Activated CD8-positive, alpha-beta memory T cell treated with anti-CD3 and anti-CD28 coated beads, Interleukin-2, amount 50 U/mL, for 1 hour (primary cell): ENCODE results near the gene ZBTB39.
"Not testable (repeated sequence)": the region's sequence is repeated elsewhere in the genome, so short reads cannot be mapped to it uniquely, and the experiment has no call there.

Experiments
- DNase-seq: peaks from one replicate; pipeline ENCODE4 v3.0.0-alpha.2; 2020; ENCODE audit errors: extremely low read depth

The ZBTB39 gene

GRCh38 chr12:57005980-57006808 lies at the start of gene ZBTB39:
ZBTB39 (minus strand) TSS chr12:57006546; CDS start chr12:57004917, 1,629 bp downstream.
- no peak for DNase-seq

DNA sequence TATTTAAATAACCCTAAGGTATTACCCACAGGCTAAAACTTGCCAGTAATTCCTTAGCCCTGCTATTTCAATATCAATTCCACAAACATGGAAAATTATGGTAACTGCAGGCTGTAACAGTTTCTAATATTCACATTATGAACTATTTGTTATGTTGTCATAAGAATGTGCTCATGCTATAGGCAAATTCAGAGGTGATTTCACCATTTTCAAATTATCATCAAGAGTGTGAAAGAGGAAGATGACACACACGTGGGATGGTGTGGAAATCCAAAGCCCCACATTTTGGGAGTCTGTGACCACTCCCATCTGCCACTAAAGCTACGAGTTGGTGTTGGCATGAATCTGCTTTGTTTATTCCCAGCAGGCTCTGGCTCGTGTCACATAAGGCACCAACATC lies 49.5 kb upstream of the ZBTB39 start:
- no peak for DNase-seq

DNA sequence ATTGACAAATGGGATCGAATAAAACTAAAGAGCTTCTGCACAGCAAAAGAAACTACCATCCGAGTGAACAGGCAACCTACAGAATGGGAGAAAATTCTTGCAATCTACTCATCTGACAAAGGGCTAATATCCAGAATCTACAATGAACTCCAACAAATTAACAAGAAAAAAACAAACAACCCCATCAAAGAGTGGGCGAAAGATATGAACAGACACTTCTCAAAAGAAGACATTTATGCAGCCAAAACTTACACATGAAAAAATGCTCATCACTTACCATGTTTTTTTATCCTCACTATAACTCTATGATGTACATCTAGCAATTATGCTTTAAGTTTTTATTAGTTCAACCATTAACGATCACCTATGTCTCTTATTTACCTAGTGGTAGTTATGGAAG lies 47.6 kb upstream of the ZBTB39 start:
- not testable (repeated sequence) for DNase-seq

GRCh38 chr12:57053146-57053545 lies 46.8 kb upstream of the ZBTB39 start:
- DNase-seq: not testable (repeated sequence)

GRCh38 chr12:57051011-57051410 lies 44.7 kb upstream of the ZBTB39 start:
- no peak for DNase-seq

GRCh38 chr12:57049890-57050289 lies 43.5 kb upstream of the ZBTB39 start, which contains the start of gene MYO1A:
MYO1A (minus strand) TSS chr12:57050129; CDS start chr12:57048323, 1,806 bp downstream.
- no peak for DNase-seq

DNA sequence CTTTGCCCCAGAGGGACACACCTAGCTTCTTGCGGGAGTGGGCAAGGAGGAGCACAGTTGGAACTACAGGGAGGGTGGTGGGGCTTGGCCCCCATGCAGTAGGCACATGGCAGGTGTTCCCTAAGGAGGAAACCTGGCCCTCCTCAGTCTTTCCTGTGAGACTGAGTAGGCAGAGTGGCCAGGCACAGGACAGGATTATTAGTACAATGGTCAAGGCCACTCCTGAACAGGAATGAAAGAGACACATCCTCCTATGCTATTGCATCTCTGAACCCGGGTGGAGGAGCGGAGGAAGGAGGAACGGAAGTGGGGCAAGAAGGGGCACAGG lies 42.7 kb upstream of the ZBTB39 start:
- no peak for DNase-seq

DNA sequence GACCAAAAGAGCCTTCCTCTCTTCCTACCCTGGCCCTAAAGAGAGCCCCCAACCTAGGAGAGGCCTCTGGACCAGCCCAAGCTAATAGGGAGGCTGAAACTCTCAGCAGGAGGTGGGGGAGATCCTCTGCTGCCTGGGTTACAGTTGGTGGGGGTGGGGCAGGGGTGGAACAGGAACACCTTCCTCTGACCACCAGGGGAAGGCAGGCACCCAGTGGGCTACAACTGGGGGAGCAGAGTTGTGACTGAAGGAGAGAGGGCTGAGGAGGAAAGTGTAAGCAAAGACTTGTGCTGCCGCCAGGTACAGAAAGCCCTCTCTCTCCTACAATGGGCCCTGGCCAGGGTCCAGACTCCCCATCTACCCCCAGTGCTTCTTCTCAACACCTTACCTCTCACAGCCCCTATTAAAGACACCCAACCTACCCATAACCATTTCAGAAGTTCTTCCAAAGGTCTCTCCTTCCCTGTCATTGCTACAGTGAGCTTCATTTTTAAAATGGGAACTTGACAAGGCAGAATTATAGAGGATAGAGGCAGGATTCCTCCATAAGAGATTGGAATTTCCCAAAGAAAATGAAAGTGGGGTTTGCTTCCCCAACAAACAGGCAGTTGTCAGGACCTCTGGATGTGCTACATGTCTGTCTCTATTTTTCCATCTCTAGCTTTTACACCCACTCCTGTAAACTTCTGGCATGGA lies 42.2 kb upstream of the ZBTB39 start:
- no peak for DNase-seq

DNA sequence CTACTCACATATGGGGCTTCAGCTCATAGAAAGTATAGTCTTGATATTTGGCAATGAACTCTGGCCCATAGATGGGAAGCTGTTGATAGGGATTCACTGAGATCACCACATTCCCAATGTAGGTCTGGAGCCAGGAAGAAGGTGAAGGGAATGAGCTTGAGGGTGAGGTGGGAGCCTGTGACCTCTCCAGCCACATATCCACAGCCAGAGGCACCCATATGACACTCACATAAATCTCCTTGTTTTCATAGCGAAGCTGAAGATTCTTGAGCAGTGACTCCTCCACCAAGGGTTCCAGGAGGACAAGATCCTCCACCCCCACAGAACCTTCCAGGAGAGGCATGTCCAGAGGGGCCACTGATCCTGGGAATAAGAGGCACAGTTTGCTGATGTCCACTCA lies 41.6 kb upstream of the ZBTB39 start:
- no peak for DNase-seq

- DNase-seq: no peak
These were observed 40.9 kb upstream of the ZBTB39 start for GRCh38 chr12:57046947-57047890.

DNA sequence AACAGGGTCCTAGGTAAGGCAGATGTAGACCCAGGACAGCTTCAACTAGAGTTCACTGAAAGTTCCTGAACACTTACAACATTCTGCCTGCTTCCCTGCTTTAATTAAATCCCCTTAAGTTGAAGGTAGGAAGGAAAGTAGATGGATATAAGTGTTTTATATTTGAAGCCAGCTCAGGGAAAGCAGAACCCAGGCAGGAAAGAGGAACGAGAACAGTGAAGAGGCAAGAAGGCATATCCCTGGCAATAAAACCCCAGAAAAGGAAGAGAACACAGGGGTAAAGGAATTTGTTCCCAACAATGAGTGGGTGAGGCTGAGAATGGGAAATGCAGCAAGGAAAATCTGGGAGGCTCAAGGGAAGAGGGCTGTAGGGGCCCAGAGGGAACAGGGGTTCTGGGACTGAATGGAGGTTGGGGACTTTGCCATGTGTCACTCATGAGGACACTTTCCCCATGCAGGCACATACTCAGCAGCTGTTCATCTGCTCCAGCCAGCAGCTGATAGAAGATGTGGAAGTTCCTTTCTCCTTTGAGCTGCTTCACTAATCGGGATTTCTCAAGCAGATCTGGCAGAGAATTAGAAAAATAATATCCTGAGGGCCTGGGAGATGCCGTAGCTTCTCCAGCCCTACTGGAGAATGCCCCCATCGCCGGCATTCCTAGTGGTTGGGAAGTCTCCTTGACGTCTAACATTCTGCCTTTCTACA lies 39.9 kb upstream of the ZBTB39 start:
- no peak for DNase-seq

GRCh38 chr12:57044889-57045288 lies 38.5 kb upstream of the ZBTB39 start:
- no peak for DNase-seq

GRCh38 chr12:57044468-57044867 lies 38.1 kb upstream of the ZBTB39 start:
- no peak for DNase-seq

GRCh38 chr12:57042695-57043094 lies 36.3 kb upstream of the ZBTB39 start:
- no peak for DNase-seq

DNA sequence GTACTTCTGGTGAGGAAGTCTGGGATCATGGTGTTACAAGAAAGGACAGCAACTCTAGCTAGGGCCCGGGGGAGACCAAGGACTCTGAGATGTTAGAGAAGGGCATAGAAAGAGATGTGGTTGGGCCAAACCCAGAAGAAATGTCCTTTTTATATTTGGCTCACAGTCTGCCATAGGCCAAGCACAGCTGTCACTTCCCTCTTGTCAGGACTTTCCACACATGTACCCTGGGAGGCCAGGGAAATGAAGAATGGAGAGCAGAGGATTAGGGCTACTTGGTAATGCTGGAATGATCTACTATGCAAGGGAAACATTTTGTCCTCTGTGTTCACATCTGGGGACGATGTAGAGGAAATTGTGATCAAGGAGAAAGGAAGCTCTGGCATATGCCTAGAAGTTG lies 34.4 kb upstream of the ZBTB39 start:
- no peak for DNase-seq

DNA sequence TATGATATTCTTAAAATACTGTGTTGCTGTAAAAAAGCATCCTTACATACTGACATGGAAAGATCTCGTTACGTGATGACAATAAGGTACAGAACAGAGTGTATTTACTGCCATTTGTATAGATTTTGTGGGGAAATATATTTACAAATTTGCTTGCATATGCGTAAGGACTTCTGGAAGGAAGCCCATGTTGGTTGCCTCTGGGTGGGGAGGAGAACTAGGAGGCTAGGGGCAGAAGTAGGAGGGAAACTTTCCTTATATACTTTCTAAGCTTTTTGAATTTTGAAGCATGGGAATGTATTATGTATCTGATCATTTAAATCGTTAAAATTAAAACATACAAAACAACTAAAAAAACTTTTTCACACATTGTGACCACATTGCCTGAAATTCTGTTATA lies 33.9 kb upstream of the ZBTB39 start:
- DNase-seq: no peak

DNA sequence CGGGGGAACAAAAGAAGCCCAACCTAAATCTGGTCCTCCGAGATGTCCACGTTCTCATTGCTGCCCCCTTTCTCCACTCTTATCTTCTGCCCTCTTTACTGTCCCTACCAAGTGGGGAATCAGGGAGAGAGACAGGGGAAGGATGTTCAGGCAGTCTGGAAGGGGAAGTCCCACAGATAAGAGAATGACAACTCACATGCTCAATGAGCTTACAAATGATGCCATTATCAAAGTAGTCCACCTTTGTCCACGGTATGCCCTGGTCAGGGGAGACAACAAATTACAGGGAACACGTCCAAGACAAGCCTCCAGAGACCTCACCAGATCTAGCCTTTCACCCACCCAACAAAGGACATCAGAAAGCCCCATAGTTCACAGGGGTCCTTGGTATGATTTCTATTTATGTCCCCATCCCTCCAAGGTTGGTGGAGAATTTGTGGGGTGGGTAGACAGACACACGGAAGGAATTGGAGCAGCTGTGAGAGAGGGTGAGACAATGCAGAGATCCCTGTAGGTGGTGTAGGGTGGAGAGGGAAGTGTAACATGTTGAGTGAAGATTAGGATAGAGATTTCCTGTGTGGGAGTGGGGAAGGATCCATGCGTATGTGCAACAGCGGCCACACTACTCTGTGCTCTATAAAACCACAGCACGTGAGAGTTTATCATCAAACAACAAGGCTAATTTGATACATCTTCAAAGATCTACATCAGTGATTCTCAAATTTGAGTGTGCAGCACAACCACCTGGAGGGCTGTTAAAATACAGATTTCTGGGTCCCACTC lies 32.9 kb upstream of the ZBTB39 start:
- no peak for DNase-seq

- no peak for DNase-seq
These were observed 30.9 kb upstream of the ZBTB39 start for GRCh38 chr12:57037264-57037663.

GRCh38 chr12:57033431-57033830 lies 27.1 kb upstream of the ZBTB39 start:
- no peak for DNase-seq

DNA sequence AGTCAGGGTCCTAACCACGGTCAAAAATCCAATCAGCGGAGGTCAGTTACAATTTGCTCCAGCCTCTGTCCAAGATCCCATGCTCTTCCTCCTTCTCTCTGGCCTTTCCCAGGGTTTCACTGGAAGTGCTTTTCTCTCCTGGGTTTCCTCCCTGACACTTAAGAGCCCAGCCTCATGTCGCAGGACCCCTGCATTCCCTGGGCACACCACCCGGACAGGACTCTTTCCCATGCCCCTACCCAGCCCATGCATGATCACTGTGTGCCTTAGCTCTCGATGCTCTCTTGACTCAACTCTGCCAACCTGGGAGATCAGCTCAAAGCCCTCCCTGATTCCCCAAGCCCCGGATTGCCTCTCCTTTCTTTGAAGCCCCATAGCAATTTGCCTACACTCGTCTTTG lies 25.4 kb upstream of the ZBTB39 start:
- DNase-seq: no peak
